Amniotic epithelial cell (primary cell): ENCODE data around the gene FAM98C.
"Not testable (repeated sequence)": the region's sequence is repeated elsewhere in the genome, so short reads cannot be mapped to it uniquely, and the experiment has no call there.

Experiments
- DNase-seq: peaks from one replicate; pipeline ENCODE4 v3.0.0-alpha.2; 2010; ENCODE audit warnings: low read depth

Gene FAM98C

DNA sequence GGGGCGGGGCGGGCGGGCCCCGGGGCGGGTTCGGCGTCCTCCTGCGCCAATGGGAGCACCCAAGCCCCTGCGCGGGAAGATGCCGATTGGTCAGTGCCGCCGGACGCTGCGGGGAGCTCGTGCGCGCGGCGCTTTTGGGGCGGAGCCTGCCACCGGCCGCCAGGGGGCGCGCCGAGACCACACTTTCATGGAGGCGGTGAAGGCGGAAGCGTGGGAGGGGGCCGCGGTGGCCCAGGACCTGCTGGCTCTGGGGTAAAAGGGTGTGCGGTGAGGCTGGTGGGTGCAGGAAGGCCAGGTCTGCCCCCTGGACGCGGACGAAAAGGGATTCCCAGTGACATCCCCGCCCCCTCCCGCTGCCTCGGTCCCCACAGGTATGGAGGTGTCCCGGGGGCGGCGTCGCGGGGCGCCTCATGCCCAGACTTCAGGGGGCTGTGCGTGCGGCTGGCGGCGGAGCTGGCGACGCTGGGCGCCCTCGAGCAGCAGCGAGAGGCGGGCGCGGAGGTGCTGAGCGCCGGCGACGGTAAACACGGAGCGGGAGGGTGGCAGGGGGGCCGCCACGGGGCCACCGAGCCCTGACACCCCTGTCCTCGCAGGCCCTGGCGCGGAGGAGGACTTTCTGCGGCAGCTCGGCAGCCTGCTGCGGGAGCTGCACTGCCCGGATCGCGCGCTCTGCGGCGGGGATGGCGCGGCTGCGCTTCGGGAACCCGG lies at the start of gene FAM98C:
TSS of gene FAM98C (plus strand) at position 127 of the 708 bp plus-strand sequence. CDS start at position 188, 61 bp downstream.
- peak; percentile 89 for DNase-seq

DNA sequence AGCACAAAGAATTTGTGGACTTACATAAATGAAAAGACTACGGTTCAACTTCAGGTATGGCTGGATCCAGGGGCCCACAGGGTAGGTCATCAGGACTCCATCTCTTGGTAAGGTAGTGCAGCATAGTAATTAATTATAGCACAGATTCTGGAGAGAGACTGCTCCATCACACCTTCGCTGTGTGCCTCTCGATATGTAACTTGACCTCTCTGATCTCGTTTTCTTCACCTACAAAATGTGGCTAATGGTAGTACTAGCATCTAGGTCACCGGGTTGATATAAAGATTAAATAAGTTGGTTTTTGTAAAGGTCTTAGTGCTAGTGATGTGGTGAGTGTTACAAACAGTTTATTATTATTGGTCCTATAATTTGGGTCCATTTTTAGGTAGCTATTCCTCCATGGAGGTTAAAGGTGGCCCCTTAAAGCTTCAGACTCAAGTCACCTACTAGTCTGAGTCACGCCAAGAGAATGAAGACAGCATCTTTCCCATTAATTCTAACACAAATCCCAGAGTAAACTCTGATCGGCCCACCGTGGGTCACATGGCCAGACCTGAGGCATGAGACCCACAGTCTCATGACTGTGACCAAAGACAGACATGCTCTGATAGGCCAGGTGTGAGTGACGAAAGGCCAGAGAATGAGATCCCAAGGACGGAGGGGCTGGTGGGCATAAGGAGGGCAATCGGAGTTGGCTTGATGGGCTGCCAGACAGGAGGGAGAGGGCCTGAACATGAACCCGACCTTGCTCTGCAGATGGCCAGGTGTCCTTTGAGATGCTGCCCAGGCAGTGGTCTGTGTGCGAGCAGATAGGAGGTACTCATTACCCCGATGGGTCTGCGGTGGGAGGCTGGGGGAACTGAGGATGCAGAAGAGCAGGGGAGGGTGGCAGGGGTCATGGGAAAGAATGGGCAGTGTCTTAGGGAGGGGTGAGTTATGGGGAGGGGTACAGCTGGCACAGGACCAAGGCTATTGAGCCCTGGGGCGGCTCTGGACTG lies 46.9 kb upstream of the FAM98C start:
- DNase-seq, result no peak

DNA sequence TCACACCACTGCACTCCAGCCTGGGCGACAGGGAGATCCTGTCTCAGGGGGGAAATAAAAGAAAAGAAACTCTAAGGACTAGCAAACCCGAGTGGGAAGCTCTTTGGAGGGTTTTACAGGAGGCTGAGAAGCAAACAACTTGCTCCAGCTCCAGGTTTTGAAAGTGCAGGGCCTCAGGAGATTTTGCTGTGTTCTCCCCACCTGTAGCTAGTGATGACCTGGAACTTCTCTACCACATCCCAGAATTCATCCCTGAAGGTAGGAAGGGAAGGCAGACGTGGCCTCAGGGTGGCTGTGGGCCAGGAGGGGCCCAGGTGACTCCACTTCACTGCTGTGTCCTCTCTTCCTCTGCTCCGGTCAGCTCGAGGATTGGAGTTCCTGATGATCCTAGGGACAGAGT lies 44.8 kb upstream of the FAM98C start:
- no peak for DNase-seq

GRCh38 chr19:38359242-38360021 lies 43.5 kb upstream of the FAM98C start:
- no peak for DNase-seq

GRCh38 chr19:38360351-38360750 lies 42.5 kb upstream of the FAM98C start:
- DNase-seq, result no peak

GRCh38 chr19:38360839-38361631 lies 41.9 kb upstream of the FAM98C start:
- no peak for DNase-seq

DNA sequence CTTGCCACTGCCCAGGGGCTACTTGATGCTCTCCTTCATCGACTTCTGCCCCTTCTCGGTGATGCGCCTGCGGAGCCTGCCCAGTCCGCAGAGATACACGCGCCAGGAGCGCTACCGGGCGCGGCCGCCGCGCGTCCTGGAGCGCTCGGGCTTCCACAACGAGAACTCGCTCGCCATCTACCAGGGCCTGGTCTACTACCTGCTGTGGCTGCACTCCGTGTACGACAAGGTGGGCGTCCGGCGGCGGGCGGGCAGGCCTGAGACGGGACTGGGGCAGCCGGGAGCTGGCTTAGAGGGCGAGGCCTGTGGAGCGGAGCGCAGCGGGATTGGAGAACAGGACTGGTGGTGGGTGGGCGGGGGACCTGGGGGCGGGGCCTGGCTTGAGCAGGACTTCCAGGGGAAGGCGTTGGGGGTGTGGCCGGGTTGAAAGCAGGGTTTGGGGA lies 41.2 kb upstream of the FAM98C start:
- DNase-seq, result peak; percentile 60

- DNase-seq, result peak; percentile 39
Measured at GRCh38 chr19:38362076-38362945, 40.6 kb upstream of the FAM98C start.

DNA sequence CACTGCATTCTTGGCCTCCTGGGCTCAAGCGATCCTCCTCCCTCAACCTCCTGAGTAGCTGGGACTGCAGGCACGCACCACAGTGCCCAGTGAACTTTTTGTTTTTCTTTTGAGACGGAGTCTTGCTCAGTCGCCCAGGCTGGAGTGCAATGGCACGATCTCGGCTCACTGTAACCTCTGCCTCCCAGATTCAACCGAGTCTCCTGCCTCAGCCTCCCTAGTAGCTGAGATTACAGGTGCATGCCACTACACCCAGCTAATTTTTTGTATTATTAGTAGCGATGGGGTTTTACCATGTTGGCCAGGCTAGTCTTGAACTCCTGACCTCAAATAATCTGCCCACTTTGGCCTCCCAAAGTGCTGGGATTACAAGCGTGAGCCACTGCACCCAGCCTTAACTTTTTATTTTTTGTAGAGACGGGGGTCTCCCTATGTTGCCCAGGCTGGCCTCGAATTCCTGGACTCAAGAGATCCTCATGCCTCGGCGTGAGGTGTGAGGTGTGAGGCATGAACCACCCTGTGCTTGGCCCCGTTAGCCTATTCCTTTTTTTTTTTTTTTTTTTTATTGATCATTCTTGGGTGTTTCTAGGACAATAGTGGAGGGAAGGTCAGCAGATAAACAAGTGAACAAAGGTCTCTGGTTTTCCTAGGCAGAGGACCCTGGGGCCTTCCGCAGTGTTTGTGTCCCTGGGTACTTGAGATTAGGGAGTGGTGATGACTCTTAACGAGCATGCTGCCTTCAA lies 39.8 kb upstream of the FAM98C start:
- not testable (repeated sequence) for DNase-seq

DNA sequence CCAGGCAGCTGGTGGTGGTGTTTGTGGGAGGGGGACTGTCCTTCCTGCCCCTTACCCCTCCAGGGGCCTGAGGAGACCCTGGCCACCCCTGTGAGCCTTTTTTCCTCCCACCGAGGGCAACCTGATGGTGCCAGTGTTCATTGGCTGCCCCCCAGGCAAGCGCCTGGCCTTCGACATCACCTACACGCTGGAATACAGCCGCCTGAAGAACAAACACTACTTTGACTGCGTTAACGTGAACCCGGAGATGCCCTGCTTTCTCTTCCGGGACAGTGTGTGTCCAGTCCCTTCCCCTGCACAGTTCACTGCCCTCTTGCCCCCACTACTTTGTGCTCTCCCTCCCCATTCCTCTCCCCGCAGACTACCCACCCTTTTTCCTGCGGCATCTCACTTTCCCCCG lies 35.9 kb upstream of the FAM98C start:
- no peak for DNase-seq

DNA sequence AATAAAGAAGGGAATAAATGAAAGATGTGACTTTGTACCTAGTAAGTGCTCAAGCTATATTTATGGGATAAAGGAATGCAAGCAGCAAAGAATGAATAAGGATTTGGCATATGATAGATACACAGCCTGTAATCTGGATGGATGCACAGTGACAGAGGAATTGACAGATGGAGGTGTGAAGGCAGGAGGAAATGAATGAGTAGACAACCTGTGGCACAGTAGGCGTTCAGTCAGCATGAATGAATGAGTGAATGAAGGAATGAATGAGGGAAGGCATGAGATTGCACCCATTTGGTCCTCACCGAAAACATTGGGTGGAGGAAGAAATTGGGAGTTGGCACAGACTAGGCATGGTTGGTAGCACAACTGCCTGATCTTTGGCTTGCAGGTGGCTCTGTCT lies 33.3 kb upstream of the FAM98C start:
- DNase-seq, result no peak

DNA sequence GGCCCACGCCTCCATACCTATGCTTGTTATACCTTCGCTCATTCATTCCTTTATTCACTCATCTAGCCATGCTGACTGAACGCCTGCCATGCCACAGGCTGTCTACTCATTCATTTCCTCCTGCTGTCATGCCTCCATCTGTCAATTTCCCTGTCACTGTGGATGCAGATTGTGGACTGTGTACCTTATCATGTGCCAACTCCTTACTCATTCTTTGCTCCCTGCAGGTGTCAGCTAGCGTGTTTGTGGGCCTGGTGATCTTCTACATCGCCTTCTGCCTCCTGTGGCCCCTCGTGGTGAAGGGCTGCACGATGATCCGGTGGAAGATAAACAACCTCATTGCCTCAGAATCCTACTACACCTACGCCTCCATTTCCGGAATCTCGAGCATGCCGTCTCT lies 32.6 kb upstream of the FAM98C start:
- DNase-seq, result no peak

DNA sequence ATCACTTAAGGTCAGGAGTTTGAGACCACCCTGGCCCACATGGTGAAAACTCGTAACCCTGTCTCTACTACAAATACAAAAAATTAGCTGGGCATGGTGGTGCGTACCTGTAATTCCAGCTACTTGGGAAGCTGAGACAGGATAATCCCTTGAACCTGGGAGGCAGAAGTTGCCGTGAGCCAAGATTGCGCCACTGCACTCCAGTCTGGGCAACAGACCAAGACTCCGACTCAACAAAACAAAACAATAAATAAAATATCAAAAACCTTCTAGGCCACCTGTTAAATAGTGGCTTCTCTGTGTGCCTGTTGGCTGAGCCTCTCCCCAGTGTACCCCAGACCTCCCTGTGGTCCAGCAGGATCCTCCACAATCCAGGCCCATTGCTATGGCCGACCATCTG lies 31.8 kb upstream of the FAM98C start:
- DNase-seq, result no peak

DNA sequence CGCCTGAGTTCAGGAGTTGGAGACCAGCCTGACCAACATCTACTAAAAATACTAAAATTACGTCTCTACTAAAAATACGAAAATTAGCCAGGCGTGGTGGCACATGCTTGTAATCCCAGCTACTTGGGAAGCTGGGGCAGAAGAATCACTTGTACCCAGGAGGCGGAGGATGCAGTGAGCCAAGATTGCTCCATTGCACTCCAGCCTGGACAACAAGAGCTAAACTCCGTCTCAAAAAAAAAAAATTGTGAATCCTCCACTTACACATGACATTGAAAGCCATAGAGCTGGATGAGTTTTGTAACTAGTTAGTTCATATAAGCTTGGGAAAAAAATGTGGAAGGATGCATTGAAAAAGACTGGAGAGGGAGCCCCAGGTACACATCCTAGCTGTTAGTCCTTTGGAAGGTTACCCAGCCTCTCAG lies 29.0 kb upstream of the FAM98C start:
- DNase-seq, result no peak

DNA sequence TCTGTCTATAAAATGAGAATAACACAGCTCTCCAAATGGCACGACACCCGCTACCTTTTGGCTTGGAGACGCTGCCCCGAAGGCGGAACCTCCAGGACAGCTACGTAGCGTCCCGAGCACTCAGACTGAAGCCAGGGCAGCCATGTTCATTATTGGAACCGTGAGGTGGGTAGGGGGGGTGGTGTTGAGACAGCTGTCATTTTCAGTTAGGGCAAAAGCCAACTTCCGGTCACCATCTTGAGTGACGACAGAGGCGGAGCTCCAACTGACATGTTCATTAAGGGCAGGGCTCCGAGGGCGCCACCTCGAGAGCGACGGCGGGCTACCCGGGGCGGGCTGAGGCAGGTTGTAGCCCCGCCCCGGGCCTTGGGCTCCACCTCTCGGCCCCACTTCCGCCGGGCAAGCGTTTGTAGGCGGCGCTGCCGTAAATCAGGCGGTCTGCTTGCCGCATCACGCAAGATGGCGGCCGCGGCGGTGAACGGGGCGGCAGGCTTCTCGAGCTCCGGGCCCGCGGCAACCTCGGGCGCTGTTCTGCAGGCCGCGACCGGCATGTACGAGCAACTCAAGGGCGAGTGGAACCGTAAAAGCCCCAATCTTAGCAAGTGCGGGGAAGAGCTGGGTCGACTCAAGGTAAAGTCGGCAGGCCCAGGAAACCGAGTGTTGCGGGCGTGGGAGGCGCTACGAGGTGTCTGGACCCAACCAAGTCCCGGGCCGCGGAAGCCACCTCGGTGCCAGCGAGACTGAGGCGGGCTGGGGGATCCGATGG lies 28.4 kb upstream of the FAM98C start, which contains the start of gene PSMD8:
TSS of gene PSMD8 (plus strand) at position 240 of the 766 bp plus-strand sequence. CDS start at position 271, 31 bp downstream.
- DNase-seq, result peak; percentile 98

DNA sequence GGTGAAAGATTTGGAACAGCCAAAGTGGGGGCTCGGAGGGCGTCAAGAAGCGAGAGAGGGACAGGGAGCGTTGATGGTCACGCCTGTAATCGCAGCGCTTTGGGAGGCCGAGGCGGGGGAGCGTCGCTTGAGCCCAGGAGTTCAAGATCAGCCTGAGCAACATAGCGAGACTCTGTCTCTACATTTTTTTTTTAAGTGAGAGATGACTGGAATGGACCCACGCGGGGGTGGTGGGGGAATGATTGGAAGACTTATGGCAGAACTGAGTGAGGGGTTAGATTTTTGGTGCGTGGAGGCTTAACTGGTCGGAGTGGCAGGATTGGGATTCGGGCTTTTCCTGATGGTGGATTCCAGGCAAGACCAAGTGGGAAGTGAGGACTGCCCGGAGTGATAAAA lies 27.8 kb upstream of the FAM98C start:
- peak; percentile 38 for DNase-seq

DNA sequence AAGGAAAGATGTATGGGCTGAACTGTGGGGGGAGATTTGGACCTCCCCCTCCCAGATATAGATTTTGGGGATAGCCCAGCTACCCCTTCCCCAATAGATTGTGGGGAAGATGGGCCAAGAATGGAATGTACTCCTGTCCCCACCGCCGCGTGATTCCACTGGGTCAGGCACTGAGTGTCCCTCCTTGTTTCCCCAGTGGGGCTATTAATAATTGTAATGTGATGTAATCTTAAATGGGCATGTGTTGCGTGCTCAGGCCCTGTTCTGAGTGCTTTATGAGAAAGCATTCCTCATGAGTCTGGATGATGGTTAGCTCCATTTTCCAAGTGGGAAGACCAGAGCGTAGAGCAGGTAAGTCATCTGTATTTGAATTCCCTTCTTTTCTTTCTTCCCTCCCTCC lies 27.1 kb upstream of the FAM98C start:
- DNase-seq, result peak; percentile 59

GRCh38 chr19:38376576-38376975 lies 26.3 kb upstream of the FAM98C start:
- no peak for DNase-seq

GRCh38 chr19:38377052-38377451 lies 25.8 kb upstream of the FAM98C start:
- no peak for DNase-seq
